Measurements from ENCODE around the gene NSMCE1.
"Not testable (repeated sequence)": the region's sequence is repeated elsewhere in the genome, so short reads cannot be mapped to it uniquely, and the experiment has no call there.

Gene NSMCE1

DNA sequence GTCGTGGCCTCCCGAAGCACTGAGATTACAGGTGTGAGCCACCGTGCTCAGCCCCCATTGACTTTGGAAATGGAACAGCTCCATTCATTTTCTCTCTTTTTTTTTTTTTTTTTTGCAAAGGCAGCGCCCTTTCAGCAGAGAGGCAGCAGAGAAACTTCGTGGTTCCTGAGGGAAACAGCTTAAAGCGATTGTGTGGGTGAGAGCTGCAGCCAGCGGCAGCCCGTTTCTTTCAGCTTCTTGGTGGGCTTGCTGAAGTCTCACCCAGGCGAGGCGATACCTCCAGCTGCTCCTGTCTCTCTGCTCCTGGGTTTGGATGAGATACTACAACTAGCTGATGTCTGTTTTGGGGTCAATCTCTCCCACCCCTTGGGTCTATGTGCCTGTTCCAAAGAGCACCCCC lies 57.5 kb downstream of the NSMCE1 start:
- no peak for DNase-seq

GRCh38 chr16:27210174-27210573 lies 58.4 kb downstream of the NSMCE1 start:
- DNase-seq = no peak

- no peak for DNase-seq
These were observed 59.0 kb downstream of the NSMCE1 start for GRCh38 chr16:27209591-27209990.

- no peak for DNase-seq
These were observed 59.8 kb downstream of the NSMCE1 start for GRCh38 chr16:27208796-27209195.

DNA sequence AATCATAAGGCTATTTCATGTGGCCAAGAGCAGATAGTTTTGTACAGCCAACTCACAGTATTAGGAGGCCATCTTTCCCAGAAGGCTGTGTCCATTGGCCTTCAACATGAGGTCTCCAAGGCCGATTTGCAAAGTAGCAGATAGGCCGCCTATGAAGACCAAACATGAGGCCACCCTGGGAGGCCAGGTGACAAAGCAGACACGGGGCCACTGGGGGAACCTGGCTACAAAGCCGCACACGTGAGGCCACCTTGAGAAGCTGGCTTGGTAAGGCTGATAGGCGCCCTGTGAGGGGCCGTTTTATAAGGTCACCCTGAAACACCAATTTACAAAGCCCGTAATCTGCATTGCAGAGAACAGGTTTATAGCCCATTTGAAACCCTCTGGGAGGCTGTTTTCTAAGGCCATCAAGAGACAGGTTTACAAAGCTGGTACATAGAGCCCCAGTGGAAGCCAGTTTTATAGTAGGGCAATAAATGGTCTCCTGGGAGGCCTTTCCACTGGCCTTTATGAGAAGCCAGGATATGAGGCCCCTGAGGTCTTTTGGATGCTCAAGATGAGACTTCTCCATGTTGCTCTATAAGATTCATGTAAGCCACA lies 60.4 kb downstream of the NSMCE1 start:
- no peak for DNase-seq

- not testable (repeated sequence) for DNase-seq
These were observed 61.5 kb downstream of the NSMCE1 start for GRCh38 chr16:27207121-27207520.

- no peak for DNase-seq
These were observed 63.0 kb downstream of the NSMCE1 start for GRCh38 chr16:27205423-27206065.

- no peak for DNase-seq
These were observed 64.2 kb downstream of the NSMCE1 start for GRCh38 chr16:27204312-27204915.

DNA sequence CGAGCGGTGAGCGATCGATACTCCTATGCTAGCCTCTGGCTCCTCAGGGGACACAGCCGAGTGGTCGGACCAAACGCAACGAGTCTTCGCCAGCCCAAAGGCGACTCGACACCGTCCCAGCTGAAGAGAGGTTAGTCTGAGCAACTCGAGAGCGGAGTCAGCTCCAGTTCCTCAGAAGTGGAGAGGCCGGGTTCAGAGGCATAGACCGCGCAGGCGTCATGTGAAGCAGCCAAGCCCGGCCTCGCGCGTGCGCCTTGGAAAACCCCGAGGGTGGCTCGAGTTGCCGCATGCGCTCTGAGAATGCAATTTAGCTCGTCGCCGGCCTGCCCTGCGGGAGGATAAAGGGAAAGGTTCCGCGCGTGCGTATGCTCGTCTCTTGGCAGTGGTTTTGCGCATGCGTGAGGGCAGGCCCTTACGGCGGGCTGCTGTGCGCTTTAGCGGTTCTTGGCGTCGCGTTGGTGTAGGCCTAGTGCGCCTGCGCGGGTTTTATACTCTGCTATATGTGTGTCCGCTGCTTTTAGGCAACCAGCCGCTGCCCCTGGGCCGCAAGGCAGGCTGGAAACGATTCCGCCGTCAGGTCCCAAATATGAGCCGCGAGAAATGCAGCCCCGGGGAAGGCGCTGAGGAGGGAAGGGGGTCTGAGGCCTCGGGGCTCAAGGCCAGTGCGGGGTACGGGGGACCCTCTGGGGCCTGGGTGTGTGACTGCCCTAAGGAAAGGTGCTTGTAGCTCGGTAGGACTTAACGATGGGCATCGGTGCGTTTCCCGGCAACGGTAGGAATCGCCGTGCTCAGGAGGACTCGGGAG lies 64.9 kb downstream of the NSMCE1 start, which contains the start of gene KDM8:
Gene KDM8, plus strand, starts transcription at position 20 of the 805 bp plus-strand sequence. CDS start 6,598 bp downstream, outside the sequence.
- DNase-seq = peak; percentile 96 to 100 (median 100)

- DNase-seq = peak in 2 of 6 experiments; percentile 89 to 90
These were observed 65.6 kb downstream of the NSMCE1 start for GRCh38 chr16:27202923-27203506.

GRCh38 chr16:27200914-27201313 lies 67.7 kb downstream of the NSMCE1 start:
- not testable (repeated sequence) for DNase-seq

- DNase-seq = peak in 3 of 6 experiments; percentile 60 to 70 (median 67)
These were observed 68.8 kb downstream of the NSMCE1 start for GRCh38 chr16:27199736-27200135.

DNA sequence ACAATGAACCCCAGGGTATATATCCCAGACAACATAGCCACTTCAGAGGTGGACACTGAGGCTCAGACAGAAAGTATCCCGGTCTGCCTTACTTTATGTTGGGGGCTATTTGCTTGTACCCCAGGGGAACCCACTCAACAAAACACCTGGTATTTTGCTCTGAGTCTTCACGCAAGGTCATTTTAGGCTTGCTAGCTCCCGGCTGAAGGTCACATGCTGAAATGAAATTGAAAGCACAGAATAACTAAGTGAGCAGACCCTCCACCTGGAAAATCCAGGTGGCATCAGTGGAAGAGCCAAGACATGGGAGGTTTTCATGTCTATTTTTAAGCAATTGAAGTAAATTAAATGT lies 69.4 kb downstream of the NSMCE1 start:
- DNase-seq = no peak

GRCh38 chr16:27198451-27199234 lies 69.9 kb downstream of the NSMCE1 start:
- DNase-seq = no peak

DNA sequence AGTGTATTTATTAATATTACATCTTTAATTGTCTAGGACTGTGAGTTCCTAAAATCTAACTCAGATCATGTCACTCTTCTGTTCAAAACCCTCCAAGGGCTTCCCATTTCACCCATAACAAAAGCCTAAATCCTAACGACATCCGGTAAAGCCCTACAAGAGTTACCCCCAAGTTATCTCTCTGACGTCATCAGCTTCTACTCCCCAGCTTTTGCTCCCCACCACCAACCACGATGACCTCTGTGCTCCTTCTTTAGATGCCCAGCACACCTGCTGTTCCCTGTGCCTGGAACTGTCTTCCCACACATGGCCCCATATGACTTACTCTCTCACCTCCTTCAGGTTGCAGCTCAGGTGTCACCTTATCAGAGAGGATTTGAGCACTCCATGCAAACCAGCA lies 71.6 kb downstream of the NSMCE1 start:
- DNase-seq = no peak

DNA sequence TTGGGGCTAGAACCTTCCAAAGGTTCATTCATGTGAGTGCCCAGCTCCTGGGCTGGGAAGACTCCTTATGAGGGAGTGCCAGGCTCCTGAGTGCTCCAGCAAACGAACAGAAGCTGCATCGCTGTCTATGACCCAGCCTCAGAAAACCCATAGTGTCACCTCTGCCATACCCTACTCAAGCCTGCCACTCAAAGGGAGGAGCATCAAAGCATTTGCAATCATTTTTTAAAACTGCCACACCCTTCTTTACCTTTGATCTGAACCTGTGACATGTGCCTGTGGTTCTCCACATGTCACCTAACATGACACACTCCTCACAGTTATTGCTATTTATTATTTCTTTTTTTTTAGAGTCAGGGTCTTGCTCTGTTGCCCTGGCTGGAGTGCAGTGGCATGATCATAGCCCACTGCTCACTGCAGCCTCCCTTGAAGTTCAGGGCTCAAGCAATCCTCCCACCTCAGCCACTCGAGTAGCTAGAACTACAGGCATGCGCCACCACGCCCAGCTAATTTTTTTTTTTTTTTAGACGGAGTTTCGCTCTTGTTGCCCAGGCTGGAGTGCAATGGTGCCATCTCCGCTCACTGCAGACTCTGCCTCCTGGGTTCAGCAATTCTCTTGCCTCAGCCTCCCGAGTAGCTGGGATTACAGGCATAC lies 72.5 kb downstream of the NSMCE1 start:
- DNase-seq = peak; percentile 44 to 89 (median 72)

- DNase-seq = no peak
These were observed 73.4 kb downstream of the NSMCE1 start for GRCh38 chr16:27195076-27195741.

GRCh38 chr16:27193300-27193990 lies 75.1 kb downstream of the NSMCE1 start:
- DNase-seq = no peak

- no peak for DNase-seq
These were observed 77.1 kb downstream of the NSMCE1 start for GRCh38 chr16:27191352-27191924.

GRCh38 chr16:27190316-27190871 lies 78.2 kb downstream of the NSMCE1 start:
- DNase-seq = no peak
